Fibroblast of pulmonary artery (primary cell): Measurements from ENCODE around the gene HERC2.

Experiments used
- DNase-seq: peaks from one replicate; pipeline ENCODE4 v3.0.0-alpha.2; 2010; ENCODE audit warnings: low read depth
- H3K4me3 ChIP-seq: replicated peaks from 2 replicates; pipeline ENCODE4 v1.5.1; 2011; ENCODE audit warnings: low read depth, mild to moderate bottlenecking, control low read depth, low read length, moderate library complexity
- CTCF ChIP-seq: IDR thresholded peaks from 2 replicates; pipeline ENCODE4 v1.5.1; 2011; ENCODE audit warnings: mild to moderate bottlenecking, control low read depth, low read length, inconsistent platforms; ENCODE audit errors: missing control alignments

Gene HERC2

GRCh38 chr15:28262438-28262837, 59.5 kb downstream of the HERC2 start:
- TF ChIP-seq CTCF = no peak
- no peak overlapping the region for H3K4me3 ChIP-seq
- DNase-seq = no peak

- no peak for DNase-seq
- H3K4me3 ChIP-seq = no peak overlapping the region
- no peak for TF ChIP-seq CTCF
Measured at GRCh38 chr15:28260722-28261121, 61.3 kb downstream of the HERC2 start.

DNA sequence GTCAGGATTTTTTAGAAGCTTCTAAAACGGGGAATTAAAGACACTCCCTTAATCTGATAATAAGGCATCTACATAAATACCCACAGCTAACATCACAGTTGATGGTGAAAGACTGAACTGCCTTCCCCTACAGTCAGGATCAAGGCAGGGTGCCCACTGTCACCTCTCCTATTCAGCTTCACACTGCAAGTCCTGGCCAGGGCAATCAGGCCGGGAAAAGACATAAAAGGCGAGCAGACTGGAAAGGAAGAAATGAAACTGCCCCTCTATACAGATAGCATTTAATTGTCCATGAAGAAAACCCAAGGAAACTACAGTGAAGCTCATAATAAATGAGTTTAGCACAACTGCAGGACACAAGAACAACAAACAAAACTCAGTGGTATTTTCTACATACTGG, 61.7 kb downstream of the HERC2 start:
- TF ChIP-seq CTCF = no peak
- DNase-seq = no peak

DNA sequence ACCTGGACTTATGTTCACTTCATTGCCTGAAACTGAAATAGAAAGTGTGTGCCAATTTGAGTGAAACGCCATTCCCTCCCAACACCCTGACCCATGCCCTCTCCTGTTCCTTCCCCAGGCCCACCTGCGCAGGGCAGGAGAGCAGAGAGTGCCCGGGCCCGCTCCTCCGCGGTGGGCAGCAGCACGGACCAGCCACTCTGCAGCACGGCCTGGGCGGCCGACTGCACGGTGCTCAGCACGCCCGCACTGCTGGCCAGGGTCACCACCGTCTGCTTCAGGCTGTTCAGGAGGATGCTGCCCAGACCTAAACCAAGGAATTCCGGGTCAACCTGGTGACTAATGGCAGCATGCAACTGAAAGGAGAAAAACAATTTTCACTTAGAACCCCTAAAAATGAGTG, 66.0 kb downstream of the HERC2 start:
- TF ChIP-seq CTCF = no peak
- no peak for DNase-seq

More for the DNA sequence above, 61.7 kb downstream of the HERC2 start:
- H3K4me3 ChIP-seq = no peak overlapping the region

GRCh38 chr15:28252831-28253230, 69.1 kb downstream of the HERC2 start:
- no peak overlapping the region for H3K4me3 ChIP-seq
- DNase-seq = no peak
- no peak for TF ChIP-seq CTCF

More for the DNA sequence above, 66.0 kb downstream of the HERC2 start:
- H3K4me3 ChIP-seq = no peak overlapping the region

GRCh38 chr15:28246605-28247004, 75.4 kb downstream of the HERC2 start:
- no peak overlapping the region for H3K4me3 ChIP-seq
- no peak for DNase-seq
- TF ChIP-seq CTCF = no peak

DNA sequence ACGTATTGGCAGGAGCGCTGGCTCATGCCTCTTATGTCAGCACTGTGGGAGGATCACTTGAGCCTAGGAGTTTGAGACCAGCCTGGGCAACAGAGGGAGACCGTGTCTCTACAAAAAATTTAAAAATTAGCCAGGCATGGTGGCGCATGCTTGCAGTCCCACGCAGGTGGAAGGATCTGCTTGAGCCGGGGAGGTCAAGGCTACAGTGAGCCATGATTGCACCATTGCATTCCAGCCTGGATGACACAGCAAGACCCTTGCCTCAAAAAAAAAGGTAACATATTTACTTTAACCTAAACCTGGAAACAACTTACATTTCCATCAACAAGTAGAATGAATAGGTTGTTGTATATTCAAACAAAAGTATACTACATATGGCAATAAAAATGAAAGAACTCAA, 78.1 kb downstream of the HERC2 start:
- TF ChIP-seq CTCF = no peak
- H3K4me3 ChIP-seq = no peak overlapping the region

More for the DNA sequence above, 78.1 kb downstream of the HERC2 start:
- DNase-seq = no peak
